Body of pancreas (tissue), 4 donors: ENCODE data around the gene TOP2A.

Experiments used
- CTCF ChIP-seq, 7 experiments: fragments of 450-650 bp in 4 of 7; fragments of 200-600 bp in 3 of 7; sonication (generic) in 3 of 7; IDR thresholded peaks; one replicate each; pipeline ENCODE4 v1.5.1; 2016 to 2019; ENCODE audit warnings: antibody characterized with exemption in 7 of 7
- POLR2A ChIP-seq, 3 donors: fragments of 450-650 bp; IDR thresholded peaks; one replicate each; pipeline ENCODE4 v1.6.1; 2016; ENCODE audit warnings: antibody characterized with exemption in 3 of 3, mild to moderate bottlenecking in 2 of 3

GRCh38 chr17:40361925-40362695 is 55.6 kb downstream of the TOP2A start:
- no peak for TF ChIP-seq POLR2A (IDR thresholded peaks at IDR 0.05)
- TF ChIP-seq CTCF (IDR thresholded peaks at IDR 0.05) = no peak
